HG03457 (cell line): ENCODE results near the gene PHRF1.

Experiments used
- ATAC-seq: cut with Tn5 transposase; IDR thresholded peaks from one replicate; pipeline ENCODE4 v1.9.1; 2021; ENCODE audit warnings: moderate number of reproducible peaks; ENCODE audit not compliant: unreplicated experiment

The PHRF1 gene

GRCh38 chr11:575996-576768 is at the start of gene PHRF1:
Gene PHRF1, plus strand, starts transcription at chr11:576470. Its CDS starts 5,043 bp downstream, at chr11:581513.
- ATAC-seq, result peak; percentile 73

GRCh38 chr11:528166-528814 is 48.0 kb upstream of the PHRF1 start:
- no peak for ATAC-seq

DNA sequence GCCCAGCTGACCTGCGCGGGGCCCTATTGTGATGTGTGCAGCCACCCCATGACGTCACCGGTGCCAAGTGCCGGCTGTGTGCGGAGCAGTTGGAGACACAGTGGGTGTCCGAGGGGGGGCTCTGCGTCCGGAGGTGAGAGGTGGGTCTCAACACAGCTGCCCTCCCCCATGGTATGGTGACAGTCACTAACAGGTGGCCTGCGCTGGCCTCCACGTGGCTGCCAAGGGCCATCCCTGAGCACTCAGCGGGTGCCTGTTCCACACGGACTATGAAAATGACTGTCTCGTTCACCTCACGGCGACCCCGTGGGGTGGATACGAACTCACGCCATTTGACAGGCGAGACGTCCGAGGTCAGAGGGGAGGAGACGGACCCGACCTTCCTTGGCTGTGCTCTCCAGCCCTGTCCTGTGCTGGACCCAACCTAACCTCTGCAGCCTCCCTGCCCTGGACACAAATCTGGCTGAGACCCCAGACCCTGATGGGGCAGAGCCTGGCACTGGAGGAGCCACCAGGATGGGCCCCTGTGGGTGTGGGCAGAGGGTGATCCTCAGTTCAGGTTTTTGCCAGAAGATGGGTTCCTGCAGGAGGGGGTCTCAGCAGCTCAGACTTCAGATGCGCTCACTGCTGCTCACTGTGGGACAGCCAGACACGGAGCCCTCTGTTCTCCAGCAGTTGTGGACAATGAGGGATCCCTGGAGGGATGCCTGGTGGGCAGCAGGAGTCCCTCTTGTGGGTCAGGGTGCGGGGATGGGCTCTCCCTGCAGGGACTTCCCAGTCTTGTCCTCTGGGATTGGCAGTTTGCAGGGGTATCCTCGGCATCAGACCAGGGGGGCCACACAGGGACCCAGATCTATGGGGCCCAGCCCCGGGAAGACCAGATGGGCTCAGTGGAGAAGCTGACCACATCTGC is 47.2 kb upstream of the PHRF1 start:
- ATAC-seq, result no peak

DNA sequence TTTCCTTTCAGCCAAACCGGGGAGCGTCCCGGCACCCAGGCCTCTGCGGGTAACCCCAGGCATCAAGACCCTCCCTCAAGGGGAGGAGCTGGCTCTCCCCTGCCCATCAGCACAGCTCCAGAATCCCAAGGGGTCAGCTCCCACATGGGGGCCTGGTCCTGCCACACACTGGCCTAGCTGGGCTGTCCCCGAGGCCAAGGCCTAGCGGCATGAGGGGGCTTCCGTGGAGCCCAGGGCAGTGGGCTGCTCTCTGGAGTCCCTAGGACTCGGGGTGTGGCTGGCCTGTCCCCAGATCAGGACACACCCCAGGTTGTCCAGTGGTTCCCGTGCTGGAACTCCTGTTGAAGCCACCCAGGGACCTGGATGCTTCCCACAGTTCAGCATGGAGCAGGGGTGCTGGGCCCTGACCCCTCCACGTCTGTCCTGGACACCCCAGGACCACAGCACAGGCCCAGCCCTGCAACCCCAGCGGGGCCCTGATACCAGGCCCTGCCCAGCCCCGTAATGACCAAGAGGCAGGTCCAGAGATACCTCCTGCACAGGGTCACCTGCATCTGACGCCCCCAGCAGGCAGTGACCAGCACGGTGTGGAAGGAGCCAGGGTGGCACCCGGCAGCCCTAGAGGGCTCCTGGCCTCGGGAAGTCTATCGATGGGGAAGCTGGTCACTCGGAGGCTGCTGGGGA is 46.4 kb upstream of the PHRF1 start:
- ATAC-seq, result no peak

- no peak for ATAC-seq
These were observed 45.1 kb upstream of the PHRF1 start for GRCh38 chr11:530960-531831.

GRCh38 chr11:531919-532526 is 44.2 kb upstream of the PHRF1 start:
- ATAC-seq, result no peak

DNA sequence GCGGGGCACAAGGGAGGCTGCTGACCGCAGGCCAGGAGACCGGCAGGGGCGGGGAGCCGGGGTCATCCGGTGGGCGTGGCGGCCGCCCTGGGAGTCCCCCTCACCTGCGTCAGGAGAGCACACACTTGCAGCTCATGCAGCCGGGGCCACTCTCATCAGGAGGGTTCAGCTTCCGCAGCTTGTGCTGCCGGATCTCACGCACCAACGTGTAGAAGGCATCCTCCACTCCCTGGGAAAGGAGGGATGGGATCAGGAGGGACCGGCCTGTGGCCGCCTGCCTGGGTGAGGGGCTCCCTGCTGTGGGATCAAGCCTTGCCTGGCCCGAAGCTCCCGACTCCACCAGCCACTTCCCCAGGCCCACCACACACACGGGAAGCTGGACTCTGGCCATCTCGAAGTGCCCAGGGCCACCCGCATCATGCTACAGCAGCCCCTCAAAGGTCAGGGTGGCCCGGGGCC is 43.7 kb upstream of the PHRF1 start:
- ATAC-seq, result no peak

- ATAC-seq, result no peak
These were observed 43.2 kb upstream of the PHRF1 start for GRCh38 chr11:532986-533585.

DNA sequence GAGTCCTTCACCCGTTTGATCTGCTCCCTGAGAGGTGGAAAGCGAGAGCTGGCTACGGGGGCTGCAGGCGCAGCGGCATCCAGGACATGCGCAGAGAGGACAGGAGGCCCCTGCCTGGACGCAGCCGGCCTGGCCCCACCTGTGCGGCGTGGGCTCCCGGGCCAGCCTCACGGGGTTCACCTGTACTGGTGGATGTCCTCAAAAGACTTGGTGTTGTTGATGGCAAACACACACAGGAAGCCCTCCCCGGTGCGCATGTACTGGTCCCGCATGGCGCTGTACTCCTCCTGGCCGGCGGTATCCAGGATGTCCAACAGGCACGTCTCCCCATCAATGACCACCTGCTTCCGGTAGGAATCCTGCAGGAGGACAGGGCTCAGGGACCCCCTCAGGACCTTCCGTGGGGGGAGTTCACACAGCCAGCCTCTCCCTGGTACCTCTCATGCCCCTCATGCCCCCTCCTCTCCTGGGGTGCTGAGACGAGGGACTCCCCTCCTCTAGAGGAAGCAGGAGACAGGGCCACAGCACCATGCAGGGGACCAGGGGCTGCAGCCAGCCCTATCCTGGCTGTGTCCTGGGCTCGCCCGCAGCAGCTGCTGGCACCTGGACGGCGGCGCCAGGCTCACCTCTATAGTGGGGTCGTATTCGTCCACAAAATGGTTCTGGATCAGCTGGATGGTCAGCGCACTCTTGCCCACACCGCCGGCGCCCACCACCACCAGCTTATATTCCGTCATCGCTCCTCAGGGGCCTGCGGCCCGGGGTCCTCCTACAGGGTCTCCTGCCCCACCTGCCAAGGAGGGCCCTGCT is 42.5 kb upstream of the PHRF1 start:
- ATAC-seq, result no peak

GRCh38 chr11:534396-535209 is 41.7 kb upstream of the PHRF1 start:
- ATAC-seq, result no peak

DNA sequence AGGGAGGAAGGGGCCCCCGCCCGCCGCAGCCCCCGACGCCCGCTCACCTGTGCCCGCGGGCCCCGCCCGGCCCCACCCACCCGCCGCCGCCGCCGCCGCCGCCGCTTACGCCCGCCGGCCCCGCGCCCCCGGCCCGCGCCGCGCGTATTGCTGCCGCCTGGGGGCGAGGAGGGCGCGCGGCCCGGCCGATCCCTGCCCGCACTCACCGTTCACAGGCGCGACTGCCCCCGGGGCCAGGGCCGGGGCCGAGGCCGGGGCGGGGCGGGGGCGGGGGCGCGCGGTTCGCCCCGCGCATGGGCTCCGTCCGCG is 41.1 kb upstream of the PHRF1 start:
- peak; percentile 4 for ATAC-seq

DNA sequence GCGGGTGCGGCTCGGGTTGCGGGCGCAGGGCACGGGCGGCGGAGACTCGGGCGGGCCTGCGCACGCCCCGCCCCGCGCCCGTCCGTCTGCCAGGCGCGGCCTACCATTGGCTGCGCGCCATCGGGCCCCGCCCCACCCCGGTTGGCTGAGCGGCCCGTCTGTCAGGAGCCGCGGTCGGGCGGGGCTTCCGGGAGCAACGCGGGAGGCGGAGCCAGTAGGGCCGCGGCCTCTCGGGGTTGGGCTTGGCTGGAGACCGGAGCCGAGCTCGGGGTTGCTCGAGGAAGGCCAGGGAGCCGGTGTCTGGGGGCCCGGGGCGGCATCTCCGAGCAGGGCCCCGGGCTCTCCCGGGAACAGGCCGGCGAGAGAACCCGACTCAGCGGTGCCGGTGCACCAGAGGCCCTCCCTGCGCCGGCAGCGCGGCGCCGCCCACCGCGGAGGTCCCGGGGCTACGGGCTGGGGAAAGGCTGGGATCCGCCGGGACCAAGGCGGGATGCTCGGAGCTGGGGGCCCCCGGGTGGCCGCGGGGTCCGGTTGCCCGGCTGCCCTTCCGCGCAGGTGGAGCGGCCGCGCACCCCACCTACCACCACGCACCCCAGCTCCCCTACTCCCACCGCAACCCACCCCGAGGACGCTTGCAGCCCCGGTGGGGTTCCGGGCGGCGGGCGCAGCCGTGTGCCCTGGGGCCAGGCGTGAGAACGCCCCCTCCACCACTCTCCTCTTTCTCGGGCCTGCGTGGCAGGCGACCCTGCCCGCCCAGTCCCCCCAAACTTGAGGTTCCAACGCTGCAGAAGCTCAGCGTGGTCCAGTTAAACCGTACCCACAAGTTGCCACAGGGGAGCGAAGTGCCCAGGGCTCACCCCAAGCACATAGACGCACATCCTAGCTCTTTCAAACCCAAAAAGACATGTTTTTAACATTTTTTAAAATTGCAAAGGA is 40.5 kb upstream of the PHRF1 start, which contains the start of gene HRAS:
Gene HRAS (minus strand): TSS at position 58 of the 936 bp plus-strand sequence.
- ATAC-seq, result peak; percentile 56

GRCh38 chr11:536841-537621 is 39.2 kb upstream of the PHRF1 start, which contains the start of gene LRRC56:
Gene LRRC56, plus strand, starts transcription at chr11:537527. Its CDS starts 3,158 bp downstream, at chr11:540685.
- peak; percentile 39 for ATAC-seq

DNA sequence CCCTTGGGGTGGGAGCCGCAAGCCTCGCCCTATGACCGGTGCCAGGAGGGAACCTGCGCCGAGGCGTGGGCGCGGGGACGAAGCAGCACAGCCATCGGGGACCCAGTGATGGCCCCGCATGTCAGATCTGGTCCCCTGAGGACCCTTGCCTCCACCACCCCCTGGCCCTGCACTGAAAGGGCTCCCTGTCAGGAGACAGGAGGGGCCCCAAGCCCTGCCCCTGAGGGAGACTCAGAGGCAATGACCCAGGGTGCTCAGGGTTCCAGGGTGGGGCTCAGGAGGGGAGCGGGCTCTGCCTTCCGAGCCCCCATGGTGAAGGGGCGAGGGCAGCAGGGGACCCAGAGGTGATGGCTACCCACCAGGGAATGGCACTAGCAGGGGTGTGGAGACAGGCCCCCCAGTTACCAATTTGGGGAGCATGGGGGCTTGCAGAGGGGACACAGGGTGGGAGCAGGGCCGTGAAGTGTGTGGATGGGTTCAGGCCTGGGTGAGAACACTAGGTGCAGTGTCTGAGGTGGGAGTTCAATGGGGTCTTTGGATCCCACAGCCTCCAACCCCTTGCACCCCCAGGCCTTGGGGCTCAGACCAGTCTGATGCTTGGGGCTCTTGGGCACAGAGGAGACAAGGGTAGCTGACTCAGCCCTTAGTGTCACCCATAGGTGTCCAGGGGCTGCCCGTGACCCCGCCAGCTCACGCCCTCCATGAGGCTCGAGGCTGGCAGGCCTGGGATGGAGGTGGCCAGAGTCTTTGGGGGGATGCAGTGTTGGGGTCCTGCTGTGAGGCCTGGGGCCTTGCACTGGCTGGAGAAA is 38.4 kb upstream of the PHRF1 start:
- no peak for ATAC-seq
